GM12872 (cell line): ENCODE measurements around the gene DAPK1.

Experiments used
- CTCF ChIP-seq: IDR thresholded peaks from 3 replicates; pipeline ENCODE4 v1.5.1; 2011; ENCODE audit warnings: low read depth, mild to moderate bottlenecking, low read length, moderate library complexity; ENCODE audit not compliant: insufficient read depth

DAPK1 gene

GRCh38 chr9:87650611-87651295 is 153.1 kb downstream of the DAPK1 start:
- no peak for TF ChIP-seq CTCF

- TF ChIP-seq CTCF = no peak
Observed at GRCh38 chr9:87651431-87651830, 153.8 kb downstream of the DAPK1 start.

DNA sequence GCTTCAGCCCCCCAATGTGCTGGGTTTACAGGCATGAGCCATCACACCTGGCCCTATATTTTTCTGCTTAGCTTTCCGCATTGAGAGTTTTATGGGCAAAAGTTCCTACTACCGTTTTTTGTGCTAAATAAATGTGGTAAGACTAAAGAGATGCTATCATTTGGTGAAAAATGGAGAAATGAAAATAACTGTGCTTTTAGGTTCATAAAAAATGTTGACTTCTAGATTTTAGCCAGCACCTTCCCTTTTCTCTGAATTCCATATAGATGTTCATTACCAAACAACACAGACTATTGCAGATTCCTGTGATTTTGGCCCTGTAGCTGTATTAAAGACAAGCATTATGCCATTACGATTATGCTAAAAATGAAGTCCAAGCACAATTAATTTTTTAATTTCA is 156.3 kb downstream of the DAPK1 start:
- TF ChIP-seq CTCF = no peak

GRCh38 chr9:87655731-87656130 is 158.1 kb downstream of the DAPK1 start:
- TF ChIP-seq CTCF = no peak

DNA sequence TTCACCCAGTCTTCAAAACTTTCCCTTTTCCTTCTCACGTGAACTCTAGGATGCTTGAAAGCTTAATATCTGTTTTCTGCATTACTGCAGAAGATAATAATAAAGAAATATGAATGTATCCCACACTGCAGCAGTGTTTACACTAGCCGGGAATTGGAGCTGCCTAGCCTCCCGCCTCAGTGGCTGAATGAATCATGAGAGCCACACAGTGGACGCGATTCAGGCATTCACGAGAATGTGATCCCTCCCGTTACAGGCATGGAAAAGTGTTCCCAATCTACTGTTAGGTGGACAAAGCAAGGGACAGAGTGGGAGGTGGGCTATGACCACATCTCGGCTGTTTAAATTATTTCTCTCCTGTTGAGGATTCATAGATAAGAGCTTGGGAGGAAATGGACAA is 158.8 kb downstream of the DAPK1 start:
- no peak for TF ChIP-seq CTCF

DNA sequence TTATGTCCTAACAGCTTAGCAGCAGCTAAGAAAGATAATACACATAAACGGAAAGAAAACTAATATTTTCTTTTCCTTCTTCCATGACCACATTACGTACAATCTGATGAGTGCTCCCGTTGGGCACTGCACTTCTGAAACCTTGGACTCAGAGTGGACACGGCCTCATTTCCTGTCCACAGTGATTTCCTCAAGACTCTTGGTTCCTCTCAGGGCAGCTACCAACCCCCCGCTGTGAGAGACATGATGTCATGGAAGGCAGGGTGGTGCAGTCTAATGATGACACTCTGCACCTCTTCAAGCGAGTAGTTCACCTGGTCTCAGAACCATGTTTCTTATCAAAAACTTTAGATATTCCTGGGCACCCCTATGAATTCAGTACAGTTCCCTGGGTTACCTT is 159.5 kb downstream of the DAPK1 start:
- no peak for TF ChIP-seq CTCF

- TF ChIP-seq CTCF = no peak
Observed at GRCh38 chr9:87657893-87658292, 160.2 kb downstream of the DAPK1 start.
